Activated CD4-positive, CD25-positive, alpha-beta regulatory T cell (primary cell): ENCODE measurements around the gene TNFSF13.
A peak's percentile ranks its signal among the peaks of the same experiment; 100 is the strongest.

Source experiments
- DNase-seq, 4 experiments: peaks; one replicate each; lab custom pipeline; 2025; lab: John Stamatoyannopoulos, UW

TNFSF13 gene

DNA sequence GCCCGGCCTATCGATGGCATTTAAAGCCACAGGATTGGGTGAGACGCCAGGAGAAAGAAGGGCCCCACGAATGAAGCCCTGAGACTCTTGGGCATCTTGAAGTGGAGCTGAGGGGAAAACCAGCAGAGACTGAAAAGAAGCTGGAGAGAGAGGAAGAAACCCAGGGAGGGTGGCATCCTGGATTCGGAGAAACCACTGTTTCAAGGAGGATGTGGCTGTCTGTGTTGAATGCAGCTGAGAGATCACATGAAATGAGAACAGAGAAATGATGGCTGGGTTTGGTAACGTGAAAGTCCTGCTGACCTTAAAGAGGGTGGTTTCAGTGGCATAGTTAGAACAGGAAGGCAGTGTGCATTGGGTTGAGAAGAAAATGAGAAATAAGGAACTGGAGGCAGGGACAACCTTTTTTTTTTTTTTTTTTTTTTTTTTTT lies 5.9 kb upstream of the TNFSF13 start:
- DNase-seq = peak in 1 of 4 experiments; percentile 19

- no peak for DNase-seq
Observed at GRCh38 chr17:7553356-7553755, 5.2 kb upstream of the TNFSF13 start.

- no peak for DNase-seq
Observed at GRCh38 chr17:7555320-7555948, 3.1 kb upstream of the TNFSF13 start.

- DNase-seq = no peak
Observed at GRCh38 chr17:7556627-7557026, 1.9 kb upstream of the TNFSF13 start.

- DNase-seq = no peak
Observed at GRCh38 chr17:7557147-7557764, 1.3 kb upstream of the TNFSF13 start.

- no peak for DNase-seq
Observed at GRCh38 chr17:7557775-7558543, 591 bp upstream of the TNFSF13 start.

GRCh38 chr17:7559320-7560171 lies 996 bp downstream of the TNFSF13 start:
- DNase-seq = no peak

GRCh38 chr17:7560172-7561027 lies 1.9 kb downstream of the TNFSF13 start:
- peak in 1 of 4 experiments; percentile 23 for DNase-seq

DNA sequence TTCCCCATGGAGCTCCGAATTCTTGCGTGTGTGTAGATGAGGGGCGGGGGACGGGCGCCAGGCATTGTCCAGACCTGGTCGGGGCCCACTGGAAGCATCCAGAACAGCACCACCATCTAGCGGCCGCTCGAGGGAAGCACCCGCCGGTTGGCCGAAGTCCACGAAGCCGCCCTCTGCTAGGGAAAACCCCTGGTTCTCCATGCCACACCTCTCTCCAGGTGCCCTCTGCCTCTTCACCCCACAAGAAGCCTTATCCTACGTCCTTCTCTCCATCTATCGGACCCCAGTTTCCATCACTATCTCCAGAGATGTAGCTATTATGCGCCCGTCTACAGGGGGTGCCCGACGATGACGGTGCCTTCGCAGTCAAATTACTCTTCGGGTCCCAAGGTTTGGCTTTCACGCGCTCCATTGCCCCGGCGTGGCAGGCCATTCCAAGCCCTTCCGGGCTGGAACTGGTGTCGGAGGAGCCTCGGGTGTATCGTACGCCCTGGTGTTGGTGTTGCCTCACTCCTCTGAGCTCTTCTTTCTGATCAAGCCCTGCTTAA lies 2.6 kb downstream of the TNFSF13 start:
- DNase-seq = peak; percentile 59 to 71 (median 63)

GRCh38 chr17:7561589-7562207 lies 3.1 kb downstream of the TNFSF13 start, which contains the start of gene SENP3:
TSS of gene SENP3 (plus strand) at chr17:7561919. CDS start at chr17:7563077, 1,158 bp downstream.
- peak; percentile 76 to 82 (median 80) for DNase-seq

DNA sequence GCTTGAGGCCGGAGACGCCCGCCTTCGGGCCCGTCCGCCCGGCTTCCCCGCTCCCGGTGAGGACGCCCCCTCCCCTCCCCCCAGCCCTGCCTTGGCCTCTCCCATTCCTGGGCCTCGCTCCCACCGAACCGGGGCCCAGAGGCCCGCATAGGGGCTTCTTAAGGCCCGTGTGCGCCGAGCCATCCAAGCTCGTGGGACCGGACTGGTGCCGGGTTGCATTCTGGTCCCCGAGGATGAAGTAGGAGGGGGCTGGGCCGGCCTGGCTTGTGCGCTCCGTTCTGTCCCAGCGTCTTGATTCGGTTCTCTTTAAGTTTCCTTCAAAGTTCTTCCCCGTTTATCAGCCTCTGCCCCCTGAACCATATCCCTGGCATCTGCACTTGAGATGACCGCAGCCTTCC lies 3.7 kb downstream of the TNFSF13 start:
- no peak for DNase-seq

- no peak for DNase-seq
Observed at GRCh38 chr17:7563115-7563869, 4.7 kb downstream of the TNFSF13 start.

GRCh38 chr17:7569571-7569970 lies 11.0 kb downstream of the TNFSF13 start:
- no peak for DNase-seq

GRCh38 chr17:7570351-7570750 lies 11.8 kb downstream of the TNFSF13 start:
- no peak for DNase-seq

DNA sequence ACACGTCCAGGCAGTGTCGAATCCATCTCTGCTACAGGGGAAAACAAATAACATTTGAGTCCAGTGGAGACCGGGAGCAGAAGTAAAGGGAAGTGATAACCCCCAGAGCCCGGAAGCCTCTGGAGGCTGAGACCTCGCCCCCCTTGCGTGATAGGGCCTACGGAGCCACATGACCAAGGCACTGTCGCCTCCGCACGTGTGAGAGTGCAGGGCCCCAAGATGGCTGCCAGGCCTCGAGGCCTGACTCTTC lies 13.7 kb downstream of the TNFSF13 start:
- DNase-seq = no peak

- peak; percentile 97 to 99 (median 99) for DNase-seq
Observed at GRCh38 chr17:7572588-7573323, 14.2 kb downstream of the TNFSF13 start.

GRCh38 chr17:7573324-7574080 lies 15.0 kb downstream of the TNFSF13 start:
- DNase-seq = peak; percentile 79 to 92 (median 86)
